ENCODE data around the gene YDJC. TPM values are rescaled to one million over a fixed set of nuclear protein-coding genes. Genes with fewer than 3 reads are reported as not detected.
"Not testable (repeated sequence)": the region's sequence is repeated elsewhere in the genome, so short reads cannot be mapped to it uniquely, and the experiment has no call there.

YDJC gene
- total RNA-seq, 1 donor from 2014 or later: 4.7 TPM

- DNase-seq: peak; percentile 78
Observed at GRCh38 chr22:21652010-21652546, 22.3 kb upstream of the YDJC start.

DNA sequence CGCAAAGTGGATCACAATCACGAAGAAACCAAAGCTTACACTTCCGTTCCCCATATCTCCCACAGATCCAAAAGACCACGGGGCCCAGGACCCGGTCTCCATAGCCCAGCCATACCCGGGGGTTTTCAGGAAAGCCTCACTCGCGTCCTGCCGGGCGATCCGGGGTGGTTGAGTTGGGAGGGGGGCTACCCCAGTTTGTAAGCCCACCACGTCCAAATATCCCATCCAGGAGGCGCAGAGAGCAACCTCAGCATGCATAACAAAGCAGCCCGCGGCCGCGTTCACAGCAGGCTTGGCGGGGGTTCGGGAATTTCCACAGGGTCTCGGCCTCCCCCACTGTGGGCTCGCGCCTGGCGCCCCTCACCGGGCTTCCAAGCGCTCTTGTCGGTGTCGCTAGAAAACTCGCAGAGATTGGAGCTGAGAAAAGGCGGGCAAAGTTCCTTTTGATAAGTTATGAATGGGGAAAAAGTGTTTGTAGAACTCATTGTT, 21.7 kb upstream of the YDJC start:
- DNase-seq: no peak

GRCh38 chr22:21650823-21651520, 21.1 kb upstream of the YDJC start:
- no peak for DNase-seq

DNA sequence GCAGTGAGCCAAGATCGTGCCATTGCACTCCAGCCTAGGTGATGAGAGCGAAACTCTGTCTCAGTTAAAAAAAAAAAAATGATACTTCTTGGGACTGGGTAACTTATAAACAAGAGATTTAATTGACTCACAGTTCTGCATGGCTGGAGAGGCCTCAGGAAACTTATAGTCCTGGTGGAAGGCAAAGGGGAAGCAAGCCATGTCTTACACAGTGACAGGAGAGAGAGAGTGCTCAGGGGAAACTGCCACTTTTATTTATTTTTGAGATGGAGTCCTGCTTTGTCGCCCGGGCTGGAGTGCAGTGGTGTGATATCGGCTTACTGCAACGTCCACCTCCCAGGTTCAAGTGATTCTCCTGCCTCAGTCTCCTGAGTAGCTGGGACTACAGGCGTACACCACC, 20.5 kb upstream of the YDJC start:
- no peak for DNase-seq

- DNase-seq: peak; percentile 80
Observed at GRCh38 chr22:21646608-21647590, 17.1 kb upstream of the YDJC start.

DNA sequence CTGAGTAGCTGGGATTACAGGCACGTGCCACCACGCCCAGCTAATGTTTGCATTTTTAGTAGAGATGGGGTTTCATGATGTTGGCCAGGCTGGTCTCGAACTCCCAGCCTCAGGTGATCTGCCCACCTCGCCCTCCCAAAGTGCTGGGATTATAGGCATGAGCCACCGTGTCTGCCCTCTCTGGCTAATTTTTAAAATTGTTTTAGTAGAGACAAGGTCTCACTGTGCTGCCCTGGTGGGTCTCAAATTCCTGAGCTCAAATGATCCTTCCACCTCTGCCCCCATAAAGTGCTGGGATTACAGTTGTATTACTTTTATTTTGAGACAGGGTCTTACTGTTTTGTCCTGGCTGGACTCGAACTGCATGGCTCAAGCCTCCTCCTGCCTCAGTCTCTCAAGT, 15.7 kb upstream of the YDJC start:
- not testable (repeated sequence) for DNase-seq

- no peak for DNase-seq
Observed at GRCh38 chr22:21643533-21644357, 13.9 kb upstream of the YDJC start.

GRCh38 chr22:21642584-21643448, 13.0 kb upstream of the YDJC start:
- DNase-seq: no peak

- peak; percentile 97 for DNase-seq
Observed at GRCh38 chr22:21641789-21642583, 12.2 kb upstream of the YDJC start, which contains the start of gene SDF2L1. Gene SDF2L1 (plus strand): TSS chr22:21642302. CDS start chr22:21642337, 35 bp downstream.

DNA sequence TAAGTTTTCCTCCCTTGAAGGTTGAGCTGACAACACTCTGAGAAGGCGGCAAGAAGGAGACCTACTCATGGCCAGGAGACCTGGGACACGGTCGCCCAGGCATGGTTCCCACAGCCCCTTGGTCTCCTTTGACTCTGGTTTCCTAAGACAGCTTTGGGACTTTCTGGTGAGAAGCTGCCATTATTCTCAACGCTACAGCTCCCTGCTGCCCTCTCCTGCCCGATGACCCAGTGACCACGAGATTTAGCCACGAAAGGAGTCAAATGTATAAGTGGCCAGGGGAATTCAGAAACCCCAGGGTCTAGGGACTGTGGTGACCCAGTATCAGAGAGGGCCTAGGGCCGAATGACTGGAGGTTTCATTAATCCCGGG, 11.6 kb upstream of the YDJC start:
- DNase-seq: no peak

- no peak for DNase-seq
Observed at GRCh38 chr22:21640810-21641209, 11.0 kb upstream of the YDJC start.

GRCh38 chr22:21639359-21639758, 9.5 kb upstream of the YDJC start:
- no peak for DNase-seq

DNA sequence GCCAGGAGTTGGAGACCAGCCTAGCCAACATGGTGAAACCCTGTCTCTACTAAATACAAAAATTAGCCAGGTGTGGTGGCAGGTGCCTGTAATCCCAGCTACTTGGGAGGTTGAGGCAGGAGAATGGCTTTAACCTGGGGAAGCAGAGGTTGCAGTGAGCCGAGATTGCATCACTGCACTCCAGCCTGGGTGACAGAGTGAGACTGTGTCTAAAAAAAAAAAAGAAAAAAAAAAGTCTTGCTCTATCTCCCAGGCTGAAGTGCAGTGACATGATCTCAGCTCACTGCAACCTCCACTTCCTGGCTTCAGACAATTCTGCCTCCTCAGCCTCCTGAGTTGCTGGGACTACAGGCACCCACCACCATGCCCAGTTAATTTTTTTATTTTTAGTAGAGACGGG, 7.6 kb upstream of the YDJC start:
- DNase-seq: not testable (repeated sequence)

GRCh38 chr22:21636629-21637218, 6.9 kb upstream of the YDJC start:
- DNase-seq: no peak

- DNase-seq: no peak
Observed at GRCh38 chr22:21635771-21636510, 6.1 kb upstream of the YDJC start.

DNA sequence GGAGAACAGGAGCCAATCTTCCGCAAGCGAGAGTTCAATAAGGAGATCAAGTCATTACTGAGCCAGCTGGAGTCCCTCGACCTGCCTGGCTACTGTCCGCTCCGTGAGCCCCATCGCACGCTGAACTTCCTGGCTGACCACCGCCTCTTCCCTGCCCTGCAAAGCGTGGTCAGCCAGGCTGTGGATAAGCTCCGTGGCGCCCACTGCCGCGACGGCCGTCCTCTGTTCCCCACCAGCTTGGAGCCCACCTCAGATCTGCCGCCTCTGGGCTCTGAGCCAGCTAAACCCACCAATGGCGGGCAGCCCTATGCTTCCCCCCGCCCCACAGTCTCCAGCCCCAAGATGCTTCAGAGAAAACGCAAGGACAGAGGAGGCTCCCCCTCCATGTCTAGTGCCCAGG, 5.0 kb upstream of the YDJC start:
- DNase-seq: no peak

DNA sequence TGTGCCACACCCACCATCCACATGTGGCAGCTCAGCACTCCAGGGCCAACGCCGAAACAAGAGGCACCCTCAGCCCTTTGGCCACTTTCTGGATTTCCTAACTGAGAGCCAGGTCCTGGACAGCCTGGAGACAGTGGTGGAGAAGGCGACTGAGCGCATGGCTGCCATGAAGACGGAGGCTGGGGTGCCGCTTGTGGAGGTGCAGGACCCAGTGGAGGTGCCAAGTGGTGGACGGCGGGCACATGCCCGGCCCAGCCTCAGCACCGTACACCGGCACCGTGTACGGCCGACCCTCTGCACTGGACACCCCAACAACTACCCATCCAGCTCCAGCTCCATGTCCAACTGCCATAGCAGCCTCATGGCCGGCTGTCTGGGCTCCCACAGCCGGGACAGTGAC, 4.3 kb upstream of the YDJC start:
- no peak for DNase-seq

DNA sequence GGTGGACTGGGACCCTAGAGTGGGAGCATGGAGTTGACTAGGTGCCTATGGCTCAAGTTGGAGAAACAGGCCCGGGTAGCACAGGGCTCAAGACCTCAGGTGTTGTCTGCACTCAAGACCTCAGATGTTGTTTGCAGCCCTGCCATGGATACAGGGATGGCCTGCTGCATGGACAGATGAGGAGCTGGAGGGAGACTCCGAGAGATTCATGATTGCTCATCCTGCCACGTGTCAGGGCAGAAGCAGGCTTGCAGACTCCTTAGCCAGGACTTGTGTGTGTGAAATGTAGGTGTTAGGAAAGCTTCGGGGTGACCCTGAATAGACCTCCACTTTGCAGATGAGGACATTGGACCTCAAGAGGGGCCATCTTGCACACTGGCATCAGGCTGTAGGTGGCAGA, 3.7 kb upstream of the YDJC start:
- no peak for DNase-seq

GRCh38 chr22:21632931-21633330, 3.1 kb upstream of the YDJC start:
- DNase-seq: no peak
